HEK293 (cell line): ENCODE measurements around the gene PIK3C2G.

ENCODE experiments used
- CTCF ChIA-PET: fragments of 350-600 bp; formaldehyde crosslinking; extraction: SDS; loops from one replicate; lab custom pipeline; 2021; ENCODE audit warnings: antibody characterized with exemption; lab: Yijun Ruan, JAX
- POLR2A ChIA-PET: fragments of 300-600 bp; formaldehyde crosslinking; extraction: SDS; loops from one replicate; lab custom pipeline; 2020; ENCODE audit warnings: antibody characterized with exemption, inconsistent platforms; lab: Yijun Ruan, JAX
- H3K27ac ChIP-seq: fragments of 200-500 bp; sonication (Bioruptor generic); 2 replicates; pipeline ENCODE4 v1.5.1; 2014; ENCODE audit warnings: low read depth, low read length, control low read depth, inconsistent platforms; ENCODE audit errors: extremely low read depth
- H3K36me3 ChIP-seq, 2 experiments: fragments of 200-500 bp in 1 of 2; sonication (Bioruptor generic) in 1 of 2; 1 replicate in 1 of 2; 2 replicates in 1 of 2; pipeline ENCODE4 v1.5.1; 2014 to 2017; ENCODE audit warnings: inconsistent platforms in 2 of 2, low read length in 2 of 2; ENCODE audit not compliant: control insufficient read depth in 2 of 2, insufficient read depth in 1 of 2
- H3K4me1 ChIP-seq: fragments of 200-500 bp; sonication (Bioruptor generic); 2 replicates; pipeline ENCODE4 v1.5.1; 2014; ENCODE audit warnings: mild to moderate bottlenecking, low read length, inconsistent platforms; ENCODE audit not compliant: control insufficient read depth, insufficient read depth
- H3K4me3 ChIP-seq: 2 replicates; pipeline ENCODE4 v1.5.1; 2011; ENCODE audit warnings: low read depth, mild to moderate bottlenecking, control low read depth, low read length, moderate library complexity
- H3K9me3 ChIP-seq: fragments of 200-500 bp; sonication (Bioruptor generic); 2 replicates; pipeline ENCODE4 v1.5.1; 2014; ENCODE audit warnings: low read depth, low read length, inconsistent platforms; ENCODE audit not compliant: control insufficient read depth, insufficient read depth
- HOXA7 ChIP-seq: sonication (generic); formaldehyde crosslinking; IDR thresholded peaks from 2 replicates; pipeline ENCODE4 v1.8.1; 2022; ENCODE audit warnings: missing genetic modification reagents, borderline replicate concordance
- MZF1 ChIP-seq: fragments of 450-650 bp; formaldehyde crosslinking; IDR thresholded peaks from 2 replicates; pipeline ENCODE4 v1.5.1; 2017; ENCODE audit warnings: missing biosample characterization, missing genetic modification characterization, borderline replicate concordance
- RBAK ChIP-seq: fragments of 450-650 bp; formaldehyde crosslinking; IDR thresholded peaks from 2 replicates; pipeline ENCODE4 v1.5.1; 2016; ENCODE audit warnings: missing biosample characterization, missing genetic modification characterization
- ZBTB10 ChIP-seq: fragments of 450-650 bp; formaldehyde crosslinking; IDR thresholded peaks from 2 replicates; pipeline ENCODE4 v1.5.1; 2016; ENCODE audit warnings: missing biosample characterization, missing genetic modification characterization
- ZIC2 ChIP-seq: fragments of 450-650 bp; formaldehyde crosslinking; IDR thresholded peaks from 2 replicates; pipeline ENCODE4 v1.5.1; 2016; ENCODE audit warnings: missing biosample characterization, missing genetic modification characterization
- ZNF112 ChIP-seq: fragments of 450-650 bp; formaldehyde crosslinking; IDR thresholded peaks from 2 replicates; pipeline ENCODE4 v1.5.0; 2017; ENCODE audit warnings: missing biosample characterization, missing genetic modification characterization
- ZNF138 ChIP-seq: fragments of 450-650 bp; formaldehyde crosslinking; IDR thresholded peaks from 2 replicates; pipeline ENCODE4 v1.5.1; 2016; ENCODE audit warnings: missing biosample characterization, missing genetic modification characterization, borderline replicate concordance
- ZNF23 ChIP-seq: fragments of 450-650 bp; formaldehyde crosslinking; IDR thresholded peaks from 2 replicates; pipeline ENCODE4 v1.5.1; 2016; ENCODE audit warnings: missing biosample characterization, missing genetic modification characterization, borderline replicate concordance
- ZNF280C ChIP-seq: fragments of 450-650 bp; formaldehyde crosslinking; IDR thresholded peaks from 2 replicates; pipeline ENCODE4 v1.5.1; 2016; ENCODE audit warnings: missing biosample characterization, missing genetic modification characterization
- ZNF335 ChIP-seq: fragments of 450-650 bp; formaldehyde crosslinking; conservative IDR thresholded peaks from 2 replicates; pipeline ENCODE4 v1.5.1; 2016; ENCODE audit warnings: missing biosample characterization, missing genetic modification characterization
- ZNF391 ChIP-seq: fragments of 450-650 bp; formaldehyde crosslinking; IDR thresholded peaks from 2 replicates; pipeline ENCODE4 v1.5.1; 2016; ENCODE audit warnings: low read depth, missing biosample characterization, missing genetic modification characterization, borderline replicate concordance
- ZNF416 ChIP-seq: fragments of 450-650 bp; formaldehyde crosslinking; IDR thresholded peaks from 2 replicates; pipeline ENCODE4 v1.5.1; 2016; ENCODE audit warnings: missing biosample characterization, missing genetic modification characterization
- ZNF488 ChIP-seq: fragments of 450-650 bp; formaldehyde crosslinking; IDR thresholded peaks from 2 replicates; pipeline ENCODE4 v1.5.1; 2016; ENCODE audit warnings: missing biosample characterization, missing genetic modification characterization
- ZNF518A ChIP-seq: fragments of 450-650 bp; formaldehyde crosslinking; conservative IDR thresholded peaks from 2 replicates; pipeline ENCODE4 v1.5.1; 2016; ENCODE audit warnings: low read depth, missing biosample characterization, missing genetic modification characterization
- ZNF521 ChIP-seq: fragments of 450-650 bp; formaldehyde crosslinking; IDR thresholded peaks from 2 replicates; pipeline ENCODE4 v1.5.1; 2017; ENCODE audit warnings: missing biosample characterization, mild to moderate bottlenecking, missing genetic modification characterization
- ZNF555 ChIP-seq: fragments of 450-650 bp; formaldehyde crosslinking; conservative IDR thresholded peaks from 2 replicates; pipeline ENCODE4 v1.5.1; 2017; ENCODE audit warnings: missing biosample characterization, mild to moderate bottlenecking, missing genetic modification characterization, inconsistent platforms
- ZNF560 ChIP-seq: fragments of 450-650 bp; formaldehyde crosslinking; IDR thresholded peaks from 2 replicates; pipeline ENCODE4 v1.5.1; 2017; ENCODE audit warnings: missing biosample characterization, missing genetic modification characterization, borderline replicate concordance
- ZNF629 ChIP-seq: fragments of 450-650 bp; formaldehyde crosslinking; IDR thresholded peaks from 2 replicates; pipeline ENCODE4 v1.5.1; 2017; ENCODE audit warnings: missing biosample characterization, missing genetic modification characterization
- ZNF645 ChIP-seq: fragments of 450-650 bp; formaldehyde crosslinking; IDR thresholded peaks from 2 replicates; pipeline ENCODE4; 2016; ENCODE audit warnings: missing biosample characterization, missing genetic modification characterization
- ZNF791 ChIP-seq: fragments of 450-650 bp; formaldehyde crosslinking; IDR thresholded peaks from 2 replicates; pipeline ENCODE4 v1.5.1; 2016; ENCODE audit warnings: missing biosample characterization, missing genetic modification characterization
- TF ChIP-seq, protein P1 (sequence below): fragments of 450-650 bp; formaldehyde crosslinking; IDR thresholded peaks from 2 replicates; pipeline ENCODE4 v1.5.1; 2016; ENCODE audit warnings: missing biosample characterization, missing genetic modification characterization

PIK3C2G gene

DNA sequence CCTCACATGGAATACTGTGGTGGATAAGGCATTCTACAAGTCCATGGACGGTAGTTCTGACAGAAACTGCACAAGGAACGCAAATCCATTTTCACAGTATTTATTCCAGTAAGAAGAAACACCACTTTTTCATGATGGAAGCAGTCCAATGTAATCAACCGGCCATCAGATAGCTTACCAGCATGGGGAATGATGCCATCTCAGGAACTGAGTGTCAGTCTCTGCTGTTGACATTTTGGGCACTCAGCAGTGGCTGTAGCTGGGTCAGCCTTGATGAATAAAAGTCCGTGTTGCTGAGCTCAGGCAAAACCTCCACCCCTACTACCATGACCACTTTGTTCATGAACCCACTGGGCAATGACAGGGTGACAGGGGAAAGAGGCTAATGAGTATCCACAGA lies 373.1 kb downstream of the PIK3C2G start:
- H3K27ac ChIP-seq, result no peak overlapping the region
- CTCF ChIA-PET, result no interaction called here
- POLR2A ChIA-PET, result no interaction called here
- no peak for TF ChIP-seq ZNF488 (tag by site-specific recombination)
- no peak for TF ChIP-seq ZNF560 (tag by site-specific recombination)
- no peak for TF ChIP-seq ZNF23 (tag by site-specific recombination)
- no peak for TF ChIP-seq ZNF791 (tag by site-specific recombination)
- TF ChIP-seq ZNF518A (tag by site-specific recombination), result no peak
- TF ChIP-seq RBAK (tag by site-specific recombination), result no peak
- H3K36me3 ChIP-seq, result no peaks in the 10 kb centered on the region
- no peaks in the 10 kb centered on the region for H3K4me1 ChIP-seq
- H3K4me3 ChIP-seq, result no peak overlapping the region
- no peaks in the 10 kb centered on the region for H3K9me3 ChIP-seq

DNA sequence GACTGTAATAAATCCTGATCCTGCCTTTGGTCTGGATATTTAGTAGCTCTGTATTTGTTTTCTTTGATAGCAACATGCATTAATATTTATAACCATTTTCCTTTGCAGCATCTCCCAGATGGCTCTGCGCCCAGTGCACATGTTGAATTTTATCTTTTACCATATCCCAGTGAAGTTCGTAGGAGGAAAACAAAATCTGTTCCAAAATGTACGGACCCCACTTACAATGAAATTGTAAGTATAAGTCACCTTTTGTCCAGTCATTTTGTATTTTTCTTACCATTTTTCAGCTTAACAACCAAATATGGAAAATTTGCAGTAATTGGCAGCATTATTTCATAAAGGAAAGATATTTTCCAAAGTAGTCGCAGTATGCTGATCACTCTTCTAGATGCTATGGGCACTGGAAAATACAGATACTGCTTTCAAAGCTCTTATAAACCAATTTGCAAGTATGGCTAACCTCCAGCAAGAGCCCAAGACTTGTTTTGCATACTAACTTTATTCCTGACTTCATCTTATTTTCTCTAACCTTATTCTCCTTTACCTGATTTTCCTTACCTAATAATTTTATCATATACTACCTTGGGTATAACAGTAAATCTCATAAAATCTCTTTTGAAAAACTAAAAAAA lies 379.1 kb downstream of the PIK3C2G start:
- Histone ChIP-seq H3K9me3 (no peaks in the 10 kb centered on the region), H3K4me1 (no peaks in the 10 kb centered on the region), H3K4me3 (no peak overlapping the region), H3K36me3 (no peaks in the 10 kb centered on the region), H3K27ac (no peak overlapping the region)
- POLR2A ChIA-PET, result no interaction called here
- CTCF ChIA-PET, result interaction anchor here (0.7 to 1.1 kb wide), 4 partner anchors 60 to 1356 kb away, joined by 3 to 5 read pairs (median 4); no protein-coding TSS in a partner anchor
- TF ChIP-seq MZF1 (tag by site-specific recombination) (no peak), ZNF521 (tag by site-specific recombination) (no peak), ZNF112 (no peak), ZNF629 (tag by site-specific recombination) (no peak), ZNF280C (tag by site-specific recombination) (no peak), ZIC2 (no peak), ZNF645 (tag by site-specific recombination) (no peak), ZNF555 (tag by site-specific recombination) (no peak), ZNF138 (tag by site-specific recombination) (no peak), ZNF391 (tag by site-specific recombination) (no peak), ZNF416 (tag by site-specific recombination) (no peak), HOXA7 (no peak), ZBTB10 (tag by site-specific recombination) (no peak), ZNF335 (no peak)
- TF ChIP-seq, protein P1, sequence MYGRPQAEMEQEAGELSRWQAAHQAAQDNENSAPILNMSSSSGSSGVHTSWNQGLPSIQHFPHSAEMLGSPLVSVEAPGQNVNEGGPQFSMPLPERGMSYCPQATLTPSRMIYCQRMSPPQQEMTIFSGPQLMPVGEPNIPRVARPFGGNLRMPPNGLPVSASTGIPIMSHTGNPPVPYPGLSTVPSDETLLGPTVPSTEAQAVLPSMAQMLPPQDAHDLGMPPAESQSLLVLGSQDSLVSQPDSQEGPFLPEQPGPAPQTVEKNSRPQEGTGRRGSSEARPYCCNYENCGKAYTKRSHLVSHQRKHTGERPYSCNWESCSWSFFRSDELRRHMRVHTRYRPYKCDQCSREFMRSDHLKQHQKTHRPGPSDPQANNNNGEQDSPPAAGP (tag by site-specific recombination), result no peak
